GM12865 (cell line): ENCODE measurements around the gene PTPRH.

Experiments
- DNase-seq: peaks from one replicate; pipeline ENCODE4 v3.0.0; 2010; ENCODE audit warnings: low read depth
- H3K4me3 ChIP-seq: 2 replicates; pipeline ENCODE4 v1.5.1; 2011; ENCODE audit warnings: mild to moderate bottlenecking, low read depth, low read length, control low read depth
- CTCF ChIP-seq: IDR thresholded peaks from 2 replicates; pipeline ENCODE4 v1.5.1; 2011; ENCODE audit warnings: low read length, control low read depth, low read depth, inconsistent platforms; ENCODE audit not compliant: insufficient read depth; ENCODE audit errors: missing control alignments

The PTPRH gene

GRCh38 chr19:55232286-55232602, 22.9 kb upstream of the PTPRH start:
- no peak overlapping the region for H3K4me3 ChIP-seq
- DNase-seq, result no peak
- no peak for TF ChIP-seq CTCF

GRCh38 chr19:55231391-55232285, 22.3 kb upstream of the PTPRH start:
- DNase-seq, result no peak
- no peak for TF ChIP-seq CTCF

GRCh38 chr19:55230780-55231179, 21.5 kb upstream of the PTPRH start:
- TF ChIP-seq CTCF, result no peak
- no peak for DNase-seq
- no peak overlapping the region for H3K4me3 ChIP-seq

More at GRCh38 chr19:55231391-55232285, 22.3 kb upstream of the PTPRH start:
- H3K4me3 ChIP-seq, result no peak overlapping the region

- no peak for DNase-seq
- no peak overlapping the region for H3K4me3 ChIP-seq
- no peak for TF ChIP-seq CTCF
Observed at GRCh38 chr19:55230329-55230728, 21.0 kb upstream of the PTPRH start.

- TF ChIP-seq CTCF, result no peak
- no peak overlapping the region for H3K4me3 ChIP-seq
- no peak for DNase-seq
Observed at GRCh38 chr19:55229789-55230182, 20.5 kb upstream of the PTPRH start.

GRCh38 chr19:55229145-55229788, 20.0 kb upstream of the PTPRH start:
- H3K4me3 ChIP-seq, result no peak overlapping the region
- no peak for DNase-seq
- no peak for TF ChIP-seq CTCF
